Bone marrow (tissue), 2 donors: ENCODE results near the gene AZU1.

Experiments used
- DNase-seq, 2 donors: peaks; one replicate each; lab custom pipeline; 2025; lab: John Stamatoyannopoulos, UW

AZU1 gene

DNA sequence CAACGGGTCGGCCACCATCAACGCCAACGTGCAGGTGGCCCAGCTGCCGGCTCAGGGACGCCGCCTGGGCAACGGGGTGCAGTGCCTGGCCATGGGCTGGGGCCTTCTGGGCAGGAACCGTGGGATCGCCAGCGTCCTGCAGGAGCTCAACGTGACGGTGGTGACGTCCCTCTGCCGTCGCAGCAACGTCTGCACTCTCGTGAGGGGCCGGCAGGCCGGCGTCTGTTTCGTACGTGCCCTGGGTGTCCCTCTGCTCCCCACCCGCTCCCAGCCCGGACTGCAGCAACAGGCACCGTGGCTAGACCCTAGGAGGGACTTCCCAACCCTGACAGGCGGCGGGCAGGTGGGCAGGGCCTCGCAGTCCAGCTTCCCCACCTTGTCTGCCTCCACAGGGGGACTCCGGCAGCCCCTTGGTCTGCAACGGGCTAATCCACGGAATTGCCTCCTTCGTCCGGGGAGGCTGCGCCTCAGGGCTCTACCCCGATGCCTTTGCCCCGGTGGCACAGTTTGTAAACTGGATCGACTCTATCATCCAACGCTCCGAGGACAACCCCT lies 28.0 kb downstream of the AZU1 start:
- DNase-seq: no peak

DNA sequence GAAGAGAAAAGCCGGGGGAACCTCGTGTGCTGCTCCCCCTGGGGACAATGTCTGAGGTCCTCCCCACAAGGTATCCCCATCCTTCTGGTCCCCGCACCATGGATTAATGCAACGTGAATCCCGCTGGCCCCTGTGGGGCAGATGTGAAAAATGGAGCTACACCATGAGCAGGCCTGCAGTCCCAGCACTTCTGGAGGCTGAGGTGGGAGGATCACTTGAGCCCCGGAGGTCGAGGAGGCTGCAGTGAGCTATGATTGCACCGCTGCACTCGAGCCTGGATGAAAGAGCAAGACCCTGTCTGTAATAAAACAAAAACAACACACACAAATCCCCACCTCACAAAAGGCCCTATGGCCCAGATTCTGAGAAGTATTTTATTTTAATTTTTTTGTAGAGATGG lies 30.6 kb downstream of the AZU1 start:
- no peak for DNase-seq

DNA sequence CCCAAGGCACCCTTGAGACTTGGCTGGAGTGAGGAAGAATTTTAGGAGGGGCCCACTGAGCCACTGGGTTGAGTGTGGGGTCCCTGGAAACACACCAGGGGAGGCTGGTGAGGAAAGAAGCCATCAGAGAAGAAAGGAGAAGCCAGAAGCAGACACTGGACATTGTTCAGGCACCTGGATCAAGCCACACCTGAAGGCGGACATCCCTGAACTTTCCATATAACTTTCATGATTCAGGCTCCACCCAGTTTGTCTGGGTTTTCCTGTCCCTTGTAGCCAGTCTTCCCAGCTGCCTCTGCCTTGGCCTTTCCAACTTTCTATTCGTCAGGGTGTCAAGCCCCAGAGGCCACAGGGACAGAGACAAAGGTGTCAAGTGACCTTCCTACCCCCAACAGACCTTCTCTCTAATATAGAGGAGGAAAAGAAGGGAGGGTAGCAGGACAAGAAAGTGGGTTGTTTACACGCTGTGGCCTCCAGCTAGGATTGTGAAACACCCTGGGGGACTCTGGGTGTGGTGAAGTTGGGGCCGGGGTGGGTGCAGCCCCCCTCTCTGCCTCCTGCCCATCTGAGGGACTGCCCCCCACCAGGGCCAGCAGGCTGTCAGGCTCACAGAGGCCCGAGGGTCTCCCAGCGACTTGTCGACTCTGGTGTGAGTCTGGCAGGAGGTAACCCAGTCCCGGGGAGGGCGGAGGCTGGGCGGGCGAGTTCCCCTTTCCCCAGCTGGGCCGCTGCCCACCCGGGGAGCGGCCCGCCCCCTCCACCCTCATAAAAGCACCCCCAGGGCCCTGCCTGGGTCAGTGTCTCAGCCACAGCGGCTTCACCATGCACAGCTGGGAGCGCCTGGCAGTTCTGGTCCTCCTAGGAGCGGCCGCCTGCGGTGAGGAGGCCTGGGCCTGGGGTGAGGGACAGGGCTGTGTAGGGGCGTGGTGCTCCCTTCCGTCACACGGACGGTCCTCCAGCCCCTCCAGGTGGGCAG lies 31.5 kb downstream of the AZU1 start, which contains the start of gene CFD:
CFD (plus strand) TSS at position 797 of the 976 bp plus-strand sequence; CDS start at position 823, 26 bp downstream.
- peak; percentile 13 to 60 for DNase-seq

GRCh38 chr19:861141-861755 lies 33.6 kb downstream of the AZU1 start:
- no peak for DNase-seq

- peak; percentile 32 to 64 for DNase-seq
Measured at GRCh38 chr19:861756-862580, 34.3 kb downstream of the AZU1 start.

- DNase-seq: peak in 1 of 2 donors; percentile 48
Measured at GRCh38 chr19:862581-863314, 35.1 kb downstream of the AZU1 start.

GRCh38 chr19:863315-863620 lies 35.6 kb downstream of the AZU1 start:
- no peak for DNase-seq

- DNase-seq: no peak
Measured at GRCh38 chr19:866769-867300, 39.2 kb downstream of the AZU1 start.

GRCh38 chr19:867301-867793 lies 39.7 kb downstream of the AZU1 start:
- no peak for DNase-seq

DNA sequence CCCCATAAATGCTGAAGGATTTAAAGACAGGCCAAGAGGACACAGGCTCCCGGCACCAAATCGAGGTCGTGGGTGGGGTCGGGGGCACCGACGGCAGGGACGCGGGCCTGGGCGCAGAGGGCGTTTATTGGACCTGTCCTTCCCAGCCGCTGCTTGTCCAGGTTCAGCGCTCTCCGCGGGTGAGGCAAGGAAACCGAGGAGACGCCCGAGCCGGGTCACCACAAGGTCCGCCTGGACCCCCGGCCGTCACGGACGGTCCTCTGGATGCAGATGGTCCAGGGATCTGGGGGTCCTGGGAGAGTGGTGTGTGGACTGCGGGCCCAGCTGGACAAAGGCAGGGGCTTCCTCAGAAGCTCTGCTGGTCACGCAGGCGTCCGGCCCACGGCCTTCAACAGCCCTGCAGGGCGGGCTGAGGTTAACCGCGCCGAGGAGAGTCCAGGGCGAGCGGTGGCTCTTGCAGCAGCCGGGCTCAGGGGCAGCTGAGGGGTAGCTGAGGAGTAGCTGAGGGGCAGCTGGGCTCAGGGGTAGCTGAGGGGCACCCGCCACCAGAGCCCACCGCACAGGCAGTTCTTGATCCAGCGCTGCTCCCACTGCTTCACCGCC lies 40.3 kb downstream of the AZU1 start:
- no peak for DNase-seq

- no peak for DNase-seq
Measured at GRCh38 chr19:868458-869244, 41.0 kb downstream of the AZU1 start.

- no peak for DNase-seq
Measured at GRCh38 chr19:869245-870177, 41.9 kb downstream of the AZU1 start.

DNA sequence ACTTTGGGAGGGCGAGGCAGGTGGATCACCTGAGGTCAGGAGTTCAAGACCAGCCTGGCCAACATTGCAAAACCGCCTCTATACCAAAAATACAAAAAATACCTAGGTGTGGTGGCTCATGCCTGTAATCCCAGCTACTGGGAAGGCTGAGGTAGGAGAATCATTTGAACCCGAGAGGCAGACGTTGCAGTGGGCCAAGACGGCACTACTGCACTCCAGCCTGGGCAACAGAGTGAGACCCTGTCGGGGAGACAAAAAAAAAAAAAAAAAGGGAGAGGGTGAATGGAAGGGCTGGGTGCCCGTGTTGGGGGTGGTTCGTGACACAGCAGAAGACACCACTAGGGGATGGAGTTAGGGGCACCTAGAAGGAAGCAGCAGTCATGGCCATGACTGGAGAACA lies 42.7 kb downstream of the AZU1 start:
- DNase-seq: no peak

DNA sequence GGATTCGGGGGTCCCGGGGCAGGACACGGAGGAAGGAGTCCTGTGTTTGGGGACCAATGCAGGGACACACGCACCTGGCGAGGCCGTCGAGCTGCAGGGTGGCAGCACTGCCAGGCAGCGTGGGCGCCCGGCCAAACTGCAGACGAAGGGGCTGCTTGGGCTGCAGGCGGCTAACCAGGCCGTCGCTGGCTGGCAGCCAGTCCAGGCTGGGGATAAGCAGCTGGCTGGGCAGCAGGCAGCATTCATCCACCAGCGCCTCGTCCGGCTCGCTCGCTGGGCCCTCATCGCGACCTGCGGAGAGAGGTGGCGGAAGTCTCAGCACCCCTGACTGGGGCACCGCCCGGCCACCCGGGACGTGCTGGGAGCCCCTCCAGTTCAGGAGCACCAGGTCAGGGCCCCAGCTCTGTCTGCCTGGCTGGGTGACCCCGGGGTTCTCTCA lies 43.3 kb downstream of the AZU1 start:
- DNase-seq: no peak

DNA sequence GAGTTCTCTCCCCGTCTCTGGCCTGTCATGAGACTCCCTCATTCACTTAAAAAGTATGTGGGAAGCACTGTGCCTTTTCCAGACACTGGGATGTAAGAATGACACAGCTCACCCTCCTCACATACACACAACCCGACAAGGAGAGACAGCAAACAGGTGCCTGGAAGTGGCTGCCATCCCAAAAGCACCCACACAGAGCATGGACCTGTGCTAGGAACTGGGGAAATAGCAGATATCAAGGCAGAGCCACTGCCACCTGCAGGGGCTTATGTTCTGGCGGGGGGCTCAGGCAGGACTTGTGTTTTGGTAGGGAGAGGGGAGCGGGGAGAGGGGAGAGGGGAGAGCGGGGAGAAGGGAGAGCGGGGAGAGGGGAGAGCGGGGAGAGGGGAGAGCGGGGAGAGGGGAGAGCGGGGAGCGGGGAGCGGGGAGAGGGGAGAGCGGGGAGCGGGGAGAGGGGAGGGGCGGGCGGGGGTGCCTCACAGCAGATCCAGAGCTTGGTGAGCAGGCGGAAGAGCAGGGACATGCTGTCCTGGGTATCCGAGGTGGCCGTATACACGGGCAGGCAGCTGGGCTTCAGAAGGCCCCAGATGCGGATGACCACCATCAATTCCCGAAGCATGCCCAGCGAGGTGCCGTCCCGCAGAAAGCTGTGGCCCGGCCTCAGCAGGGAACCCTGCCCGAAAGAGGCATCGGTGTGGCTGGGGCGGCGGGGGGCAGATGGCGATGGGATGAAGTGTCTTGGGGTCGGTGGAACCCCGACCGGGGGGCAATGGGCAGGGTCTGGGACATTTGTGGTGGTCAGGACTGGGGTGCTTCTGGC lies 44.0 kb downstream of the AZU1 start:
- DNase-seq: no peak

DNA sequence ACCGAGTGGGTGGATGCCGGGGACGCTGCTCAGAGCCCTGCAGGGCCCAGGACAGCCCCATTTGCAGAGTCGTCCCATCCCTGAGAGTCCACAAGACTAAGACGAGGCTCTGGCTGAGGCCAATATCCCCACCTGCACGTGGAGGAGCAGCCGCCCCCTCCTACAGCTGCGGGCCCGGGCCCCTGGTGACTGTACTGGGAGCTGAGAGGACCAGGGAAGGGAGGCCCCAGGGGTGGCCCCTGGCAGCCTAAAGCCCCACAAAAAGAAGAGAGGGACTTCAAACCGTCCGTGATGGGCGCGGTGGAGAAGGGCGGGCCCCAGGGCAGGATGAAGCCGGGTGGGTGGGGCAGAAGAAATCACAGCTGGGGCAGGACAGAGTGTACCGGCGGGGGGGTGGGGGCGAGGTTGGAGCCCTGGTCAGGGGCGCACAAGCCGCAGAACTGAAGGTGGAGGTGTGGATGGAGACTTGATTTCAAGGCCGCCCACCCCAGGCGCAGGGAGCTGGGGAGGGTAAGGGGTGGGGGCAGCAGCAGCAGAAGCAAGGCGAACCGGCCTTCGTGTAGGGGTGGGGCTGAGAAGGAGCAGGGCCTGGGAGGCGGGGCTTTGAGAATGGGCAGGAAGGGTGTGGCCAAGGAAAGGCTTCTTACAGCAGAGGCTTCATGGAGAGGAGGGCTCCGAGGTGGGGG lies 44.8 kb downstream of the AZU1 start:
- peak; percentile 21 to 26 for DNase-seq

- peak in 1 of 2 donors; percentile 28 for DNase-seq
Measured at GRCh38 chr19:873084-873483, 45.4 kb downstream of the AZU1 start.
